Measurements from ENCODE around the gene BOLL. TPM values are rescaled to one million over a fixed set of nuclear protein-coding genes. Genes with fewer than 3 reads are reported as not detected.

Gene BOLL
- total and polyA plus RNA-seq, 2 experiments from 2014 or later: 2.0 TPM; not detected in 1

DNA sequence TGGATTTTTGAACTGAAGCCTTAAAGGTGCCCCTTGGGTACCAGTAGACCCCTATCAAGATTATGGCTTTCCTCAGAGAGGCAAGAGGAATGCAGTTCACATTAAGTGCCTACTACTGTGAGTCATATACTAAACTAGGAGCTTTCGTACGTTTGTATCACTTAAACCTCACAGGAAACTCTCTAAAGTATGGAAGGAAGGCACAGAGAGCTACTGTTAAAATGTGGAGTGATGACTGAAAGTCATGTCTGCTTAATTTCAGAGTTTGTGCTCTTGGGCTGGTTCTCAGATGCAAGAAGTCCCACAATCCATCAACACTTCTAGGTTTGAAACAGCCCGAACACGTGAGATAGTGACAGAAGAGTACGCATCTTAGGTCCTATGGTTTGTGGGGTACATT is 23.9 kb upstream of the BOLL start:
- H4K20me1 ChIP-seq (replicated peaks; ENCODE audit: insufficient read depth): no peaks in the 10 kb centered on the region
- H3K27ac Mint-ChIP-seq: no peak overlapping the region
- DNase-seq (ENCODE audit: low spot score): no peak
- H3K27me3 Mint-ChIP-seq (ENCODE audit: insufficient read depth, low read depth, poor library complexity): peaks cover 17% of the 10 kb centered on the region
- no peaks in the 10 kb centered on the region for H3K79me2 ChIP-seq (replicated peaks; ENCODE audit: insufficient read depth)
- H3K27ac ChIP-seq (ENCODE audit: low read depth): no peak overlapping the region
- ATAC-seq: no peak
- no peak overlapping the region for H3K4me3 ChIP-seq
- H3K9me3 Mint-ChIP-seq: no peaks in the 10 kb centered on the region
- peaks cover 12% of the 10 kb centered on the region for H3K4me1 Mint-ChIP-seq
- peaks cover 8% of the 10 kb centered on the region for H3K4me1 ChIP-seq (ENCODE audit: insufficient read depth)
- no peak overlapping the region for H3K4me2 ChIP-seq
- TF ChIP-seq, protein P1, sequence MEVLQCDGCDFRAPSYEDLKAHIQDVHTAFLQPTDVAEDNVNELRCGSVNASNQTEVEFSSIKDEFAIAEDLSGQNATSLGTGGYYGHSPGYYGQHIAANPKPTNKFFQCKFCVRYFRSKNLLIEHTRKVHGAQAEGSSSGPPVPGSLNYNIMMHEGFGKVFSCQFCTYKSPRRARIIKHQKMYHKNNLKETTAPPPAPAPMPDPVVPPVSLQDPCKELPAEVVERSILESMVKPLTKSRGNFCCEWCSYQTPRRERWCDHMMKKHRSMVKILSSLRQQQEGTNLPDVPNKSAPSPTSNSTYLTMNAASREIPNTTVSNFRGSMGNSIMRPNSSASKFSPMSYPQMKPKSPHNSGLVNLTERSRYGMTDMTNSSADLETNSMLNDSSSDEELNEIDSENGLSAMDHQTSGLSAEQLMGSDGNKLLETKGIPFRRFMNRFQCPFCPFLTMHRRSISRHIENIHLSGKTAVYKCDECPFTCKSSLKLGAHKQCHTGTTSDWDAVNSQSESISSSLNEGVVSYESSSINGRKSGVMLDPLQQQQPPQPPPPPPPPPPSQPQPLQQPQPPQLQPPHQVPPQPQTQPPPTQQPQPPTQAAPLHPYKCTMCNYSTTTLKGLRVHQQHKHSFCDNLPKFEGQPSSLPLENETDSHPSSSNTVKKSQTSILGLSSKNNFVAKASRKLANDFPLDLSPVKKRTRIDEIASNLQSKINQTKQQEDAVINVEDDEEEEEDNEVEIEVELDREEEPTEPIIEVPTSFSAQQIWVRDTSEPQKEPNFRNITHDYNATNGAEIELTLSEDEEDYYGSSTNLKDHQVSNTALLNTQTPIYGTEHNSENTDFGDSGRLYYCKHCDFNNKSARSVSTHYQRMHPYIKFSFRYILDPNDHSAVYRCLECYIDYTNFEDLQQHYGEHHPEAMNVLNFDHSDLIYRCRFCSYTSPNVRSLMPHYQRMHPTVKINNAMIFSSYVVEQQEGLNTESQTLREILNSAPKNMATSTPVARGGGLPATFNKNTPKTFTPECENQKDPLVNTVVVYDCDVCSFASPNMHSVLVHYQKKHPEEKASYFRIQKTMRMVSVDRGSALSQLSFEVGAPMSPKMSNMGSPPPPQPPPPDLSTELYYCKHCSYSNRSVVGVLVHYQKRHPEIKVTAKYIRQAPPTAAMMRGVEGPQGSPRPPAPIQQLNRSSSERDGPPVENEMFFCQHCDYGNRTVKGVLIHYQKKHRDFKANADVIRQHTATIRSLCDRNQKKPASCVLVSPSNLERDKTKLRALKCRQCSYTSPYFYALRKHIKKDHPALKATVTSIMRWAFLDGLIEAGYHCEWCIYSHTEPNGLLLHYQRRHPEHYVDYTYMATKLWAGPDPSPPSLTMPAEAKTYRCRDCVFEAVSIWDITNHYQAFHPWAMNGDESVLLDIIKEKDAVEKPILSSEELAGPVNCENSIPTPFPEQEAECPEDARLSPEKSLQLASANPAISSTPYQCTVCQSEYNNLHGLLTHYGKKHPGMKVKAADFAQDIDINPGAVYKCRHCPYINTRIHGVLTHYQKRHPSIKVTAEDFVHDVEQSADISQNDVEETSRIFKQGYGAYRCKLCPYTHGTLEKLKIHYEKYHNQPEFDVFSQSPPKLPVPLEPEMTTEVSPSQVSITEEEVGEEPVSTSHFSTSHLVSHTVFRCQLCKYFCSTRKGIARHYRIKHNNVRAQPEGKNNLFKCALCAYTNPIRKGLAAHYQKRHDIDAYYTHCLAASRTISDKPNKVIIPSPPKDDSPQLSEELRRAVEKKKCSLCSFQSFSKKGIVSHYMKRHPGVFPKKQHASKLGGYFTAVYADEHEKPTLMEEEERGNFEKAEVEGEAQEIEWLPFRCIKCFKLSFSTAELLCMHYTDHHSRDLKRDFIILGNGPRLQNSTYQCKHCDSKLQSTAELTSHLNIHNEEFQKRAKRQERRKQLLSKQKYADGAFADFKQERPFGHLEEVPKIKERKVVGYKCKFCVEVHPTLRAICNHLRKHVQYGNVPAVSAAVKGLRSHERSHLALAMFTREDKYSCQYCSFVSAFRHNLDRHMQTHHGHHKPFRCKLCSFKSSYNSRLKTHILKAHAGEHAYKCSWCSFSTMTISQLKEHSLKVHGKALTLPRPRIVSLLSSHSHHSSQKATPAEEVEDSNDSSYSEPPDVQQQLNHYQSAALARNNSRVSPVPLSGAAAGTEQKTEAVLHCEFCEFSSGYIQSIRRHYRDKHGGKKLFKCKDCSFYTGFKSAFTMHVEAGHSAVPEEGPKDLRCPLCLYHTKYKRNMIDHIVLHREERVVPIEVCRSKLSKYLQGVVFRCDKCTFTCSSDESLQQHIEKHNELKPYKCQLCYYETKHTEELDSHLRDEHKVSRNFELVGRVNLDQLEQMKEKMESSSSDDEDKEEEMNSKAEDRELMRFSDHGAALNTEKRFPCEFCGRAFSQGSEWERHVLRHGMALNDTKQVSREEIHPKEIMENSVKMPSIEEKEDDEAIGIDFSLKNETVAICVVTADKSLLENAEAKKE (CRISPR knock-in tag; IDR thresholded peaks at IDR 0.05): no peak
- no peak for TF ChIP-seq ZNF114 (CRISPR knock-in tag; IDR thresholded peaks at IDR 0.05)
- no peak for TF ChIP-seq ZNF331 (CRISPR knock-in tag; IDR thresholded peaks at IDR 0.05; ENCODE audit: low read depth)
- TF ChIP-seq, protein P2, sequence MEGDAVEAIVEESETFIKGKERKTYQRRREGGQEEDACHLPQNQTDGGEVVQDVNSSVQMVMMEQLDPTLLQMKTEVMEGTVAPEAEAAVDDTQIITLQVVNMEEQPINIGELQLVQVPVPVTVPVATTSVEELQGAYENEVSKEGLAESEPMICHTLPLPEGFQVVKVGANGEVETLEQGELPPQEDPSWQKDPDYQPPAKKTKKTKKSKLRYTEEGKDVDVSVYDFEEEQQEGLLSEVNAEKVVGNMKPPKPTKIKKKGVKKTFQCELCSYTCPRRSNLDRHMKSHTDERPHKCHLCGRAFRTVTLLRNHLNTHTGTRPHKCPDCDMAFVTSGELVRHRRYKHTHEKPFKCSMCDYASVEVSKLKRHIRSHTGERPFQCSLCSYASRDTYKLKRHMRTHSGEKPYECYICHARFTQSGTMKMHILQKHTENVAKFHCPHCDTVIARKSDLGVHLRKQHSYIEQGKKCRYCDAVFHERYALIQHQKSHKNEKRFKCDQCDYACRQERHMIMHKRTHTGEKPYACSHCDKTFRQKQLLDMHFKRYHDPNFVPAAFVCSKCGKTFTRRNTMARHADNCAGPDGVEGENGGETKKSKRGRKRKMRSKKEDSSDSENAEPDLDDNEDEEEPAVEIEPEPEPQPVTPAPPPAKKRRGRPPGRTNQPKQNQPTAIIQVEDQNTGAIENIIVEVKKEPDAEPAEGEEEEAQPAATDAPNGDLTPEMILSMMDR (conservative IDR thresholded peaks at IDR 0.05; ENCODE audit: low read depth in 2 of 2): no peak
- no peak for TF ChIP-seq CREB1 (CRISPR knock-in tag; IDR thresholded peaks at IDR 0.05; ENCODE audit: low read depth)
- no peak for TF ChIP-seq NANOG (IDR thresholded peaks at IDR 0.05; ENCODE audit: borderline replicate concordance)
- TF ChIP-seq, protein P3, sequence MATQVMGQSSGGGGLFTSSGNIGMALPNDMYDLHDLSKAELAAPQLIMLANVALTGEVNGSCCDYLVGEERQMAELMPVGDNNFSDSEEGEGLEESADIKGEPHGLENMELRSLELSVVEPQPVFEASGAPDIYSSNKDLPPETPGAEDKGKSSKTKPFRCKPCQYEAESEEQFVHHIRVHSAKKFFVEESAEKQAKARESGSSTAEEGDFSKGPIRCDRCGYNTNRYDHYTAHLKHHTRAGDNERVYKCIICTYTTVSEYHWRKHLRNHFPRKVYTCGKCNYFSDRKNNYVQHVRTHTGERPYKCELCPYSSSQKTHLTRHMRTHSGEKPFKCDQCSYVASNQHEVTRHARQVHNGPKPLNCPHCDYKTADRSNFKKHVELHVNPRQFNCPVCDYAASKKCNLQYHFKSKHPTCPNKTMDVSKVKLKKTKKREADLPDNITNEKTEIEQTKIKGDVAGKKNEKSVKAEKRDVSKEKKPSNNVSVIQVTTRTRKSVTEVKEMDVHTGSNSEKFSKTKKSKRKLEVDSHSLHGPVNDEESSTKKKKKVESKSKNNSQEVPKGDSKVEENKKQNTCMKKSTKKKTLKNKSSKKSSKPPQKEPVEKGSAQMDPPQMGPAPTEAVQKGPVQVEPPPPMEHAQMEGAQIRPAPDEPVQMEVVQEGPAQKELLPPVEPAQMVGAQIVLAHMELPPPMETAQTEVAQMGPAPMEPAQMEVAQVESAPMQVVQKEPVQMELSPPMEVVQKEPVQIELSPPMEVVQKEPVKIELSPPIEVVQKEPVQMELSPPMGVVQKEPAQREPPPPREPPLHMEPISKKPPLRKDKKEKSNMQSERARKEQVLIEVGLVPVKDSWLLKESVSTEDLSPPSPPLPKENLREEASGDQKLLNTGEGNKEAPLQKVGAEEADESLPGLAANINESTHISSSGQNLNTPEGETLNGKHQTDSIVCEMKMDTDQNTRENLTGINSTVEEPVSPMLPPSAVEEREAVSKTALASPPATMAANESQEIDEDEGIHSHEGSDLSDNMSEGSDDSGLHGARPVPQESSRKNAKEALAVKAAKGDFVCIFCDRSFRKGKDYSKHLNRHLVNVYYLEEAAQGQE (IDR thresholded peaks at IDR 0.05; ENCODE audit: unreplicated experiment): no peak
- TF ChIP-seq, protein P4, sequence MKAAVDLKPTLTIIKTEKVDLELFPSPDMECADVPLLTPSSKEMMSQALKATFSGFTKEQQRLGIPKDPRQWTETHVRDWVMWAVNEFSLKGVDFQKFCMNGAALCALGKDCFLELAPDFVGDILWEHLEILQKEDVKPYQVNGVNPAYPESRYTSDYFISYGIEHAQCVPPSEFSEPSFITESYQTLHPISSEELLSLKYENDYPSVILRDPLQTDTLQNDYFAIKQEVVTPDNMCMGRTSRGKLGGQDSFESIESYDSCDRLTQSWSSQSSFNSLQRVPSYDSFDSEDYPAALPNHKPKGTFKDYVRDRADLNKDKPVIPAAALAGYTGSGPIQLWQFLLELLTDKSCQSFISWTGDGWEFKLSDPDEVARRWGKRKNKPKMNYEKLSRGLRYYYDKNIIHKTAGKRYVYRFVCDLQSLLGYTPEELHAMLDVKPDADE (IDR thresholded peaks at IDR 0.05): no peak
- no peak for TF ChIP-seq JUNB (IDR thresholded peaks at IDR 0.05; ENCODE audit: unreplicated experiment)
- TF ChIP-seq POLR2AphosphoS5 (IDR thresholded peaks at IDR 0.05; ENCODE audit: low read depth): no peak
- TF ChIP-seq EZH2phosphoT487 (IDR thresholded peaks at IDR 0.05; ENCODE audit: unreplicated experiment): no peak
- no peak for TF ChIP-seq STAT1 (IDR thresholded peaks at IDR 0.05; ENCODE audit: unreplicated experiment)
- no peak for TF ChIP-seq EZH2 (IDR thresholded peaks at IDR 0.05; ENCODE audit: low read depth, unreplicated experiment)
- H3K27me3 ChIP-seq (ENCODE audit: insufficient read depth): peaks cover 40% of the 10 kb centered on the region
- H3K36me3 Mint-ChIP-seq (ENCODE audit: low read depth): no peaks in the 10 kb centered on the region
- H3K9me2 ChIP-seq (ENCODE audit: insufficient read depth): no peaks in the 10 kb centered on the region
- no peaks in the 10 kb centered on the region; the same call in 1 of the 2 replicates for H3K36me3 ChIP-seq (ENCODE audit: insufficient read depth)
- H3K4me3 Mint-ChIP-seq: no peak overlapping the region
- no peak overlapping the region for H2AFZ ChIP-seq
- H3F3A ChIP-seq (replicated peaks; ENCODE audit: low read depth): no peaks in the 10 kb centered on the region; the same call in 1 of the 2 replicates
